Gastrocnemius medialis (tissue), 4 donors: ENCODE results near the gene CTBP2.

Source experiments
- POLR2A ChIP-seq, 2 donors: fragments of 450-650 bp; IDR thresholded peaks; one replicate each; pipeline ENCODE4 v1.6.1; 2017; ENCODE audit warnings: antibody characterized with exemption in 2 of 2, mild to moderate bottlenecking in 2 of 2, moderate library complexity in 2 of 2
- TF ChIP-seq, protein P1 (sequence below), 5 experiments: fragments of 450-650 bp in 3 of 5; fragments of 200-600 bp in 2 of 5; sonication (generic) in 2 of 5; IDR thresholded peaks in 4 of 5; conservative IDR thresholded peaks in 1 of 5; 1 replicate in 4 of 5; 2 replicates in 1 of 5; pipeline ENCODE4 v1.5.1; 2016 to 2019; ENCODE audit warnings: antibody characterized with exemption in 5 of 5, mild to moderate bottlenecking in 3 of 5, moderate library complexity in 3 of 5

GRCh38 chr10:125035136-125035535 is 125.2 kb downstream of the CTBP2 start:
- TF ChIP-seq, protein P1, sequence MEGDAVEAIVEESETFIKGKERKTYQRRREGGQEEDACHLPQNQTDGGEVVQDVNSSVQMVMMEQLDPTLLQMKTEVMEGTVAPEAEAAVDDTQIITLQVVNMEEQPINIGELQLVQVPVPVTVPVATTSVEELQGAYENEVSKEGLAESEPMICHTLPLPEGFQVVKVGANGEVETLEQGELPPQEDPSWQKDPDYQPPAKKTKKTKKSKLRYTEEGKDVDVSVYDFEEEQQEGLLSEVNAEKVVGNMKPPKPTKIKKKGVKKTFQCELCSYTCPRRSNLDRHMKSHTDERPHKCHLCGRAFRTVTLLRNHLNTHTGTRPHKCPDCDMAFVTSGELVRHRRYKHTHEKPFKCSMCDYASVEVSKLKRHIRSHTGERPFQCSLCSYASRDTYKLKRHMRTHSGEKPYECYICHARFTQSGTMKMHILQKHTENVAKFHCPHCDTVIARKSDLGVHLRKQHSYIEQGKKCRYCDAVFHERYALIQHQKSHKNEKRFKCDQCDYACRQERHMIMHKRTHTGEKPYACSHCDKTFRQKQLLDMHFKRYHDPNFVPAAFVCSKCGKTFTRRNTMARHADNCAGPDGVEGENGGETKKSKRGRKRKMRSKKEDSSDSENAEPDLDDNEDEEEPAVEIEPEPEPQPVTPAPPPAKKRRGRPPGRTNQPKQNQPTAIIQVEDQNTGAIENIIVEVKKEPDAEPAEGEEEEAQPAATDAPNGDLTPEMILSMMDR (IDR thresholded peaks at IDR 0.05 in 4 of 5, conservative IDR thresholded peaks at IDR 0.05 in 1 of 5): no peak
- no peak for TF ChIP-seq POLR2A (IDR thresholded peaks at IDR 0.05)
